ENCODE measurements around the gene ARID5B. TPM values are rescaled to one million over a fixed set of nuclear protein-coding genes. Genes with fewer than 3 reads are reported as not detected.

The ARID5B gene
- total and polyA plus RNA-seq, 2 experiments from 2014 or later: 1.3 to 1.6 TPM

GRCh38 chr10:62058476-62058875 is 157.0 kb downstream of the ARID5B start:
- Mint-ChIP-seq H3K4me1 (no peaks in the 10 kb centered on the region; the same call in 2 of the 3 replicates), H3K9me3 (no peaks in the 10 kb centered on the region), H3K36me3 (ENCODE audit: low read depth) (no peaks in the 10 kb centered on the region), H3K27me3 (ENCODE audit: insufficient read depth, low read depth, poor library complexity) (peaks cover 3% of the 10 kb centered on the region), H3K4me3 (no peak overlapping the region), H3K27ac (no peak overlapping the region)
- Histone ChIP-seq H3K27me3 (ENCODE audit: insufficient read depth) (no peaks in the 10 kb centered on the region), H3K4me3 (no peak overlapping the region), H4K20me1 (replicated peaks; ENCODE audit: insufficient read depth) (no peaks in the 10 kb centered on the region), H3F3A (replicated peaks; ENCODE audit: low read depth) (no peaks in the 10 kb centered on the region), H3K4me2 (no peak overlapping the region), H3K9me2 (ENCODE audit: insufficient read depth) (peaks cover 6% of the 10 kb centered on the region), H3K36me3 (ENCODE audit: insufficient read depth) (no peaks in the 10 kb centered on the region), H3K79me2 (replicated peaks; ENCODE audit: insufficient read depth) (no peaks in the 10 kb centered on the region), H2AFZ (no peak overlapping the region), H3K27ac (ENCODE audit: low read depth) (no peak overlapping the region), H3K4me1 (ENCODE audit: insufficient read depth) (peaks cover 4% of the 10 kb centered on the region; the same call in 1 of the 2 replicates)
- no peak for TF ChIP-seq NANOG (IDR thresholded peaks at IDR 0.05; ENCODE audit: borderline replicate concordance)
- TF ChIP-seq, protein P1, sequence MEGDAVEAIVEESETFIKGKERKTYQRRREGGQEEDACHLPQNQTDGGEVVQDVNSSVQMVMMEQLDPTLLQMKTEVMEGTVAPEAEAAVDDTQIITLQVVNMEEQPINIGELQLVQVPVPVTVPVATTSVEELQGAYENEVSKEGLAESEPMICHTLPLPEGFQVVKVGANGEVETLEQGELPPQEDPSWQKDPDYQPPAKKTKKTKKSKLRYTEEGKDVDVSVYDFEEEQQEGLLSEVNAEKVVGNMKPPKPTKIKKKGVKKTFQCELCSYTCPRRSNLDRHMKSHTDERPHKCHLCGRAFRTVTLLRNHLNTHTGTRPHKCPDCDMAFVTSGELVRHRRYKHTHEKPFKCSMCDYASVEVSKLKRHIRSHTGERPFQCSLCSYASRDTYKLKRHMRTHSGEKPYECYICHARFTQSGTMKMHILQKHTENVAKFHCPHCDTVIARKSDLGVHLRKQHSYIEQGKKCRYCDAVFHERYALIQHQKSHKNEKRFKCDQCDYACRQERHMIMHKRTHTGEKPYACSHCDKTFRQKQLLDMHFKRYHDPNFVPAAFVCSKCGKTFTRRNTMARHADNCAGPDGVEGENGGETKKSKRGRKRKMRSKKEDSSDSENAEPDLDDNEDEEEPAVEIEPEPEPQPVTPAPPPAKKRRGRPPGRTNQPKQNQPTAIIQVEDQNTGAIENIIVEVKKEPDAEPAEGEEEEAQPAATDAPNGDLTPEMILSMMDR (conservative IDR thresholded peaks at IDR 0.05; ENCODE audit: low read depth in 2 of 2): no peak
- TF ChIP-seq, protein P2, sequence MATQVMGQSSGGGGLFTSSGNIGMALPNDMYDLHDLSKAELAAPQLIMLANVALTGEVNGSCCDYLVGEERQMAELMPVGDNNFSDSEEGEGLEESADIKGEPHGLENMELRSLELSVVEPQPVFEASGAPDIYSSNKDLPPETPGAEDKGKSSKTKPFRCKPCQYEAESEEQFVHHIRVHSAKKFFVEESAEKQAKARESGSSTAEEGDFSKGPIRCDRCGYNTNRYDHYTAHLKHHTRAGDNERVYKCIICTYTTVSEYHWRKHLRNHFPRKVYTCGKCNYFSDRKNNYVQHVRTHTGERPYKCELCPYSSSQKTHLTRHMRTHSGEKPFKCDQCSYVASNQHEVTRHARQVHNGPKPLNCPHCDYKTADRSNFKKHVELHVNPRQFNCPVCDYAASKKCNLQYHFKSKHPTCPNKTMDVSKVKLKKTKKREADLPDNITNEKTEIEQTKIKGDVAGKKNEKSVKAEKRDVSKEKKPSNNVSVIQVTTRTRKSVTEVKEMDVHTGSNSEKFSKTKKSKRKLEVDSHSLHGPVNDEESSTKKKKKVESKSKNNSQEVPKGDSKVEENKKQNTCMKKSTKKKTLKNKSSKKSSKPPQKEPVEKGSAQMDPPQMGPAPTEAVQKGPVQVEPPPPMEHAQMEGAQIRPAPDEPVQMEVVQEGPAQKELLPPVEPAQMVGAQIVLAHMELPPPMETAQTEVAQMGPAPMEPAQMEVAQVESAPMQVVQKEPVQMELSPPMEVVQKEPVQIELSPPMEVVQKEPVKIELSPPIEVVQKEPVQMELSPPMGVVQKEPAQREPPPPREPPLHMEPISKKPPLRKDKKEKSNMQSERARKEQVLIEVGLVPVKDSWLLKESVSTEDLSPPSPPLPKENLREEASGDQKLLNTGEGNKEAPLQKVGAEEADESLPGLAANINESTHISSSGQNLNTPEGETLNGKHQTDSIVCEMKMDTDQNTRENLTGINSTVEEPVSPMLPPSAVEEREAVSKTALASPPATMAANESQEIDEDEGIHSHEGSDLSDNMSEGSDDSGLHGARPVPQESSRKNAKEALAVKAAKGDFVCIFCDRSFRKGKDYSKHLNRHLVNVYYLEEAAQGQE (IDR thresholded peaks at IDR 0.05; ENCODE audit: unreplicated experiment): no peak
- TF ChIP-seq ZNF331 (CRISPR knock-in tag; IDR thresholded peaks at IDR 0.05; ENCODE audit: low read depth): no peak
- TF ChIP-seq CREB1 (CRISPR knock-in tag; IDR thresholded peaks at IDR 0.05; ENCODE audit: low read depth): no peak
- TF ChIP-seq ZNF114 (CRISPR knock-in tag; IDR thresholded peaks at IDR 0.05): no peak
- no peak for TF ChIP-seq EZH2 (IDR thresholded peaks at IDR 0.05; ENCODE audit: low read depth, unreplicated experiment)
- TF ChIP-seq, protein P3, sequence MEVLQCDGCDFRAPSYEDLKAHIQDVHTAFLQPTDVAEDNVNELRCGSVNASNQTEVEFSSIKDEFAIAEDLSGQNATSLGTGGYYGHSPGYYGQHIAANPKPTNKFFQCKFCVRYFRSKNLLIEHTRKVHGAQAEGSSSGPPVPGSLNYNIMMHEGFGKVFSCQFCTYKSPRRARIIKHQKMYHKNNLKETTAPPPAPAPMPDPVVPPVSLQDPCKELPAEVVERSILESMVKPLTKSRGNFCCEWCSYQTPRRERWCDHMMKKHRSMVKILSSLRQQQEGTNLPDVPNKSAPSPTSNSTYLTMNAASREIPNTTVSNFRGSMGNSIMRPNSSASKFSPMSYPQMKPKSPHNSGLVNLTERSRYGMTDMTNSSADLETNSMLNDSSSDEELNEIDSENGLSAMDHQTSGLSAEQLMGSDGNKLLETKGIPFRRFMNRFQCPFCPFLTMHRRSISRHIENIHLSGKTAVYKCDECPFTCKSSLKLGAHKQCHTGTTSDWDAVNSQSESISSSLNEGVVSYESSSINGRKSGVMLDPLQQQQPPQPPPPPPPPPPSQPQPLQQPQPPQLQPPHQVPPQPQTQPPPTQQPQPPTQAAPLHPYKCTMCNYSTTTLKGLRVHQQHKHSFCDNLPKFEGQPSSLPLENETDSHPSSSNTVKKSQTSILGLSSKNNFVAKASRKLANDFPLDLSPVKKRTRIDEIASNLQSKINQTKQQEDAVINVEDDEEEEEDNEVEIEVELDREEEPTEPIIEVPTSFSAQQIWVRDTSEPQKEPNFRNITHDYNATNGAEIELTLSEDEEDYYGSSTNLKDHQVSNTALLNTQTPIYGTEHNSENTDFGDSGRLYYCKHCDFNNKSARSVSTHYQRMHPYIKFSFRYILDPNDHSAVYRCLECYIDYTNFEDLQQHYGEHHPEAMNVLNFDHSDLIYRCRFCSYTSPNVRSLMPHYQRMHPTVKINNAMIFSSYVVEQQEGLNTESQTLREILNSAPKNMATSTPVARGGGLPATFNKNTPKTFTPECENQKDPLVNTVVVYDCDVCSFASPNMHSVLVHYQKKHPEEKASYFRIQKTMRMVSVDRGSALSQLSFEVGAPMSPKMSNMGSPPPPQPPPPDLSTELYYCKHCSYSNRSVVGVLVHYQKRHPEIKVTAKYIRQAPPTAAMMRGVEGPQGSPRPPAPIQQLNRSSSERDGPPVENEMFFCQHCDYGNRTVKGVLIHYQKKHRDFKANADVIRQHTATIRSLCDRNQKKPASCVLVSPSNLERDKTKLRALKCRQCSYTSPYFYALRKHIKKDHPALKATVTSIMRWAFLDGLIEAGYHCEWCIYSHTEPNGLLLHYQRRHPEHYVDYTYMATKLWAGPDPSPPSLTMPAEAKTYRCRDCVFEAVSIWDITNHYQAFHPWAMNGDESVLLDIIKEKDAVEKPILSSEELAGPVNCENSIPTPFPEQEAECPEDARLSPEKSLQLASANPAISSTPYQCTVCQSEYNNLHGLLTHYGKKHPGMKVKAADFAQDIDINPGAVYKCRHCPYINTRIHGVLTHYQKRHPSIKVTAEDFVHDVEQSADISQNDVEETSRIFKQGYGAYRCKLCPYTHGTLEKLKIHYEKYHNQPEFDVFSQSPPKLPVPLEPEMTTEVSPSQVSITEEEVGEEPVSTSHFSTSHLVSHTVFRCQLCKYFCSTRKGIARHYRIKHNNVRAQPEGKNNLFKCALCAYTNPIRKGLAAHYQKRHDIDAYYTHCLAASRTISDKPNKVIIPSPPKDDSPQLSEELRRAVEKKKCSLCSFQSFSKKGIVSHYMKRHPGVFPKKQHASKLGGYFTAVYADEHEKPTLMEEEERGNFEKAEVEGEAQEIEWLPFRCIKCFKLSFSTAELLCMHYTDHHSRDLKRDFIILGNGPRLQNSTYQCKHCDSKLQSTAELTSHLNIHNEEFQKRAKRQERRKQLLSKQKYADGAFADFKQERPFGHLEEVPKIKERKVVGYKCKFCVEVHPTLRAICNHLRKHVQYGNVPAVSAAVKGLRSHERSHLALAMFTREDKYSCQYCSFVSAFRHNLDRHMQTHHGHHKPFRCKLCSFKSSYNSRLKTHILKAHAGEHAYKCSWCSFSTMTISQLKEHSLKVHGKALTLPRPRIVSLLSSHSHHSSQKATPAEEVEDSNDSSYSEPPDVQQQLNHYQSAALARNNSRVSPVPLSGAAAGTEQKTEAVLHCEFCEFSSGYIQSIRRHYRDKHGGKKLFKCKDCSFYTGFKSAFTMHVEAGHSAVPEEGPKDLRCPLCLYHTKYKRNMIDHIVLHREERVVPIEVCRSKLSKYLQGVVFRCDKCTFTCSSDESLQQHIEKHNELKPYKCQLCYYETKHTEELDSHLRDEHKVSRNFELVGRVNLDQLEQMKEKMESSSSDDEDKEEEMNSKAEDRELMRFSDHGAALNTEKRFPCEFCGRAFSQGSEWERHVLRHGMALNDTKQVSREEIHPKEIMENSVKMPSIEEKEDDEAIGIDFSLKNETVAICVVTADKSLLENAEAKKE (CRISPR knock-in tag; IDR thresholded peaks at IDR 0.05): no peak
- TF ChIP-seq JUNB (IDR thresholded peaks at IDR 0.05; ENCODE audit: unreplicated experiment): no peak
- no peak for TF ChIP-seq ETS1 (IDR thresholded peaks at IDR 0.05)
- no peak for TF ChIP-seq POLR2AphosphoS5 (IDR thresholded peaks at IDR 0.05; ENCODE audit: low read depth)
- TF ChIP-seq STAT1 (IDR thresholded peaks at IDR 0.05; ENCODE audit: unreplicated experiment): no peak
- no peak for TF ChIP-seq EZH2phosphoT487 (IDR thresholded peaks at IDR 0.05; ENCODE audit: unreplicated experiment)
- ATAC-seq: no peak
- DNase-seq (ENCODE audit: low spot score): no peak

All from GM23338 (cell line).